K562 (cell line): Measurements from ENCODE around the gene PGBD1. TPM values are rescaled to one million over a fixed set of nuclear protein-coding genes. Genes with fewer than 3 reads are reported as not detected.

Experiments
- BCOR ChIP-seq: fragments of 450-650 bp; IDR thresholded peaks from 2 replicates; pipeline ENCODE4 v1.6.1; 2016
- MECOM ChIP-seq: fragments of 250-450 bp; sonication (Bioruptor Pico); IDR thresholded peaks from 2 replicates; pipeline ENCODE4 v1.8.0; 2022; ENCODE audit warnings: inconsistent platforms
- UBTF ChIP-seq, 2 experiments: IDR thresholded peaks; 2 replicates each; pipeline ENCODE4 v1.6.1; 2012; ENCODE audit warnings: improper control_type of control experiment in 2 of 2, low read depth in 2 of 2, low read length in 2 of 2, borderline replicate concordance in 1 of 2
- ZNF318 ChIP-seq, 2 experiments: fragments of 450-650 bp; IDR thresholded peaks; 2 replicates each; pipeline ENCODE4 v1.6.1; 2016; ENCODE audit warnings: mild to moderate bottlenecking in 2 of 2, borderline replicate concordance in 1 of 2, low read depth in 1 of 2, moderate library complexity in 1 of 2
- ZNF75A ChIP-seq: fragments of 450-650 bp; formaldehyde crosslinking; IDR thresholded peaks from 2 replicates; pipeline ENCODE4 v1.4.0; 2020; ENCODE audit warnings: mild to moderate bottlenecking
- polyA plus RNA-seq, 8 experiments: library from polyadenylated mRNA; depleted of rRNA in 4 of 8; stranded (reverse) in 5 of 8; unstranded in 3 of 8; fragments of >200 nt; fragmentation: Nextera tagmentation in 2 of 8; fragmentation: Illumina TruSeq in 1 of 8; extraction: Ambion mirVana in 2 of 8; extraction: Trizol in 1 of 8; gene quantifications; 2 replicates each; pipeline versions ENCODE4 v1.2.1 to v1.2.3, GENCODE V29; 2011 to 2014; ENCODE audit warnings: inconsistent platforms in 1 of 8, missing spikeins in 1 of 8
- total RNA-seq, 7 experiments: library from RNA; depleted of rRNA in 6 of 7; stranded (reverse); fragments of >200 nt in 6 of 7; fragmentation: Illumina TruSeq in 2 of 7; extraction: Trizol in 2 of 7; gene quantifications; 2 replicates each; pipeline versions ENCODE4 v1.2.1 to v1.2.3, GENCODE V29; 2011 to 2021; ENCODE audit warnings: low replicate concordance in 1 of 7

PGBD1 gene
- total and polyA plus RNA-seq, 9 of the 15 experiments (the other 6 are each of a cell fraction or from before 2014, with no cell fraction given), result 3.3 to 9.0 (median 7.3) TPM

GRCh38 chr6:28266962-28267694 is 14.2 kb upstream of the PGBD1 start, which contains the start of gene ZSCAN26 (continued):
- TF ChIP-seq UBTF (IDR thresholded peaks at IDR 0.05; ENCODE audit: borderline replicate concordance in 1 of 2, low read depth in 2 of 2, low read length in 2 of 2) (peak; percentile 91 to 92), BCOR (peak; percentile 54; the same call in 1 of the 2 replicates), MECOM (CRISPR knock-in tag) (no peak; the same call in 1 of the 2 replicates), ZNF75A (CRISPR knock-in tag) (0 out of 2 replicates have a peak, but pooled peaks have one; percentile 32), ZNF318 (IDR thresholded peaks at IDR 0.05; ENCODE audit: borderline replicate concordance in 1 of 2, low read depth in 1 of 2) (peak in 1 of 2 experiments; percentile 50; a peak in 1 of 4 replicates)
